GM03348 (cell line): ENCODE measurements around the gene MYBPC1.

Experiments
- DNase-seq: peaks from one replicate; pipeline ENCODE4 v3.0.0; 2012; ENCODE audit warnings: low spot score

Gene MYBPC1

DNA sequence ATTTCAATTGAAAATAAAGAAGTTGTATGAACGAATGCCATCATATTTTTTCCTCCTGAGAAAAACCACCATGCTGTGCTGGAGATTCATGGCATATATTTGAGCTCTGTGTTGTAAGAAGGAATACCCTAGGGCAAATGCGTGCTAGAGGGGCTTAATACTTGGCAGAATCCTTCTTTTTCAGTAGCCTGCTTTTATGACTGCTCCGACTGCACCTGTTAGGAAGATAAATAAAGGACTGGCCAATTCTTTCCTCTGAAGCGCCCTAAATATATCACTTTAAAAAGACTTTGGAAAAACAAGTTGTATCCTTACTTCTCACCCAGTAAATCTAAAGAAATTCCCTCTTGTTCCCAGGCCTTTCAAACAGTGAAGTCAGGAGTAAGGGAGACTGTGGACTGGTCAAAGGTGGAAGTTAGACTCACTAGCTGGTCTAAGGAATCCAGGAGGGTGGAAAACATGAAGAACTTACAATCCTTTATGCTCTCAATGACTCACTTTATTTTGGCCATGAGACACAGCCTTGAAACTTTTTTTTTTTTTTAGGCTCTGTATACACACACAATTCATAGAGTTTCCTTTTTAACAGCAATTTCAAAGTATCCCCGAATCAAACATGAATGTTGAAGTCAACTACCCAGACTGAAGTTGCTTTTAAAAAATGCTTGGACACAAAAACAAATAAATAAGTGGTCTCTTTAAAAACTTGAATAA is 5.2 kb downstream of the MYBPC1 start:
- DNase-seq, result no peak

GRCh38 chr12:101604132-101604531 is 9.4 kb downstream of the MYBPC1 start:
- no peak for DNase-seq

DNA sequence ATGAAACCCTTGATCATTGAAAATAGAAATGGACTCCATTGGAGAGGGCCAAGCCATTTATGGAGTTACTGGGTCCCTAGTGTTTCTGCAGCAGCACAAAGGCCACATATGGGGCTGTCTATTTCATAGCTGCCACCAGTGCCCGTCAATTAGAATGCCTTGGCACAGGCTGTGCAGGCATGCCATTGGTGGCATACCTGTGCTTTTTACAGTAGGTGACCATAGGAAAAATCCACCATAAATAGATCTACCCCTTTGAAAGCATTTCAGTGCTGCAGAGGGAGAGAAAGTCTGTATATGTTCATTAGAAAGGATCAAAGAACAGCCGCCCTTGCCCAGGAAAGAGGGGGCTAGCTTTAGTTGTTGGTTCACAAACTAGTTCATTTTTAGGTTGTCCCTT is 13.1 kb downstream of the MYBPC1 start:
- no peak for DNase-seq

GRCh38 chr12:101608301-101609133 is 13.7 kb downstream of the MYBPC1 start:
- no peak for DNase-seq

DNA sequence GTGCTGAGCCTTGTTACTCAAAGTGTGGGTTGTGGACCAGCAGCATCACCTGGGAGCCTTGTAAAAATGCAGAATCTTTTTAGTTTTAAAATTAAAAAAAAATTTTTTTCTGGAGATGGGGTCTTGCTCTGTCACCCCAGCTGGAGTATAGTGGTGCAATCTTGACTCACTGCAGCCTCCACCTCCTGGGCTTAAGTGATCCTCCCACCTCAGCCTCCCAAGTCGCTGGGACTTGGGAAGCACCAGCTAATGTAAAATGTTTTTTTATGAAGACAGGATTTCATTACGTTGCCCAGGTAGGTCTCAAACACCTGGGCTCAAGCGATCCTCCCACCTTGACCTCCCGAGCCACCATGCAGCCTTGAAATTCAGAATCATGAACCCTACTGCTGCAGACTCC is 14.4 kb downstream of the MYBPC1 start:
- DNase-seq, result no peak

DNA sequence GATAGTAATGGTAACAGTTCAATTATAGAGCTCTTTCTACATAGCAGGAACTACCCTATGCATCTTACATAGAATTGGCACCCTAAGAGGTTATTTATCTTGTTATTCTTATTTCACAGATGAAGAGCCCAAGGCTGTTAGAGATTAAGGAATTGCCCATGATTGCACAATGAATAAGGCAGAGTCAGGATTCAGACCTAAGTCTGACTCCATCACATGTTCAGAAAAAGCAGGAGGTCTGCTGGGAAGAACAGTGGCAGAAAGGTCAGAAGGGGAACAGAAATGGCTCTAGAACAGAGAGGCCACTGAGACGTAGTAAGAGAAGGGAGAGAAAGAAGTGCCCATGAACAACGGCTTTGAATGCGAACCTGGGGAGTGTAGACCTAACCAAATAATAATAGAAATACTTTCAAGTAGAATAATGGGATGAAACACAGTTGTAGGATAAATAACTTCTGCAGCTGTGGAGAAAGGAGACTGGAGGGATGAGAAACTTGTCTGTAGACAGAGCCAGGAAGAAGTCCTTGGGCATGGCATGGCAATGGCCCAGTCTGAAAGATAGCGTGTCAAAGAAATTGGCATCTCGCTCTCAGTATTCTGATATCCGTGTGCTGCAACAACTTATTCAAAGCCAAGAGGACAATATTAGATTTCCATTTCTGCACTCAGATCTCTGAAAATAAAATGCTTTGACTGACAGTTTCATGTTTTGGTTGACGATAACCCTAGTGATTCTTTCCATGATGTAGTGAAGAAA is 17.6 kb downstream of the MYBPC1 start:
- DNase-seq, result no peak

GRCh38 chr12:101616027-101616494 is 21.3 kb downstream of the MYBPC1 start:
- no peak for DNase-seq

DNA sequence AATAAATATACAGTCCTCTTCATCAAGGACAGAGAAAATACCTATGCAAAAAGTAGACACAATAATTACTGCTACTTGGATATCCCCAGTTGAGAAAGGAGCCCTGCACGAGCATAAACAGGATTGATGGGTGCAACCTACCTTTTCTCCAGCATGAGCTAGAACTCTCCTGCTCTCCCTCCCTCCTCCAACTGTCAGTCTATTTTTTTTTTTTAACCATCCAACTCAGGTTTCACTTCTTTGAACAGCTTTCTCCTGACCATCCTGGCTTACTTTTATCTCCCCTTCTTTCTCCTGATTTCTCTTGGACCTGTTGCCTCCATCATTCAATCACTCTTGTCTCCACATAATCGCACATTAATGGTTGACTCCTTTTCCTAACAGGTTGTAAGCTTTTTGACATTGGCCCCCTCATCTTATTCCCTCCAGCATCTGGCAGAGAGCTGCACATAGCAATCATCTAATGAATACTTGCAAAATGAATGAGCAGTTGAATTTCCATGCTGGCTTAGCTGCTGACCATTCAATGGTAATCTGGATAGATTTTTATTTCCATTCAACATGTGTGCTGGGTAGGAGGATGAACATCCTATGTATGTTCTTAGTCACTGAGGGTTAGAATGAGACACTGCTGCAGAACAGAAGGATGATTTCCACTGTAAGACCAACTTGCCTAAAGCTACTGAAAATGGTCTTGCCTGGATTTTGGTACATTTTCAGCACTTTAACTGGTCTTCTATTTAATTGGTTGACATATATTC is 24.4 kb downstream of the MYBPC1 start:
- no peak for DNase-seq

- DNase-seq, result no peak
These were observed 25.3 kb downstream of the MYBPC1 start for GRCh38 chr12:101619858-101620761.

- no peak for DNase-seq
These were observed 26.0 kb downstream of the MYBPC1 start for GRCh38 chr12:101620762-101621133.

DNA sequence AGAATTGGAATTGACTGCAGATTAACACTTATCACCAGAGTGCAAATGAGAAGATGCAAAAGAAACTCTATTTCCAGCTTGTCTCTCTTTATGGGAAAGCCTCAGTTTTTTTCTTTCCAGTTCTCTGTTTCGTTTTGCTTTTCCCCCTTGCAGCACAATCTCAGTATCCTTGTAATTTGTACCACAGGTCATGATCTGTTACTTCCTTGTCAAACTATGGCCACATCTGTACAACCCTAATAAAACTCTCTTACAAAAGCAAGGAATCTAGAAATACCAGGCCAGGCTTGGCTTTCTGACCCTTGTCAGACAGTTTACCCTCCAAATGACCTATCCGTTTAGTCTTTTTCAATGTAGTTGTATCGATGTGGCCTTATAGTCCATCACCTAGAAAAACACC is 33.9 kb downstream of the MYBPC1 start:
- no peak for DNase-seq

DNA sequence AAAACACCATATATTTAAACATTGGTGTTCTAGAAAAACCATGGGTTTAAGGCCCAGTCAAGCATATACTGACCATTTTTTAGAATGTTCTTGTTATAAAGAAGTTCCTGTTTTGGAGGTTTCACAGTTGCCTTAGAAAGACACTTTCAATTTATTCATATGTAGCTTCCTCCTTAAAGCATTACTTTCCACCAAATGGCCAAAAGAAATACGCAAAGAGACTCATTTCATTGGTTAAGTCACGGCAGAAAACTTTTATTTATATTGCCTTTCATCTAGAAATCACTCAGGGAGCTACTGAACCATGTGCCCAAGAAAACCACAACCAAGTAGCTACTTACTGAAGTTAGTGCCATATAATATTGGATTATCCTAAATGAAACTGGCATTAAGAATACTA is 40.0 kb downstream of the MYBPC1 start:
- no peak for DNase-seq

- DNase-seq, result no peak
These were observed 43.2 kb downstream of the MYBPC1 start for GRCh38 chr12:101637936-101638335.

DNA sequence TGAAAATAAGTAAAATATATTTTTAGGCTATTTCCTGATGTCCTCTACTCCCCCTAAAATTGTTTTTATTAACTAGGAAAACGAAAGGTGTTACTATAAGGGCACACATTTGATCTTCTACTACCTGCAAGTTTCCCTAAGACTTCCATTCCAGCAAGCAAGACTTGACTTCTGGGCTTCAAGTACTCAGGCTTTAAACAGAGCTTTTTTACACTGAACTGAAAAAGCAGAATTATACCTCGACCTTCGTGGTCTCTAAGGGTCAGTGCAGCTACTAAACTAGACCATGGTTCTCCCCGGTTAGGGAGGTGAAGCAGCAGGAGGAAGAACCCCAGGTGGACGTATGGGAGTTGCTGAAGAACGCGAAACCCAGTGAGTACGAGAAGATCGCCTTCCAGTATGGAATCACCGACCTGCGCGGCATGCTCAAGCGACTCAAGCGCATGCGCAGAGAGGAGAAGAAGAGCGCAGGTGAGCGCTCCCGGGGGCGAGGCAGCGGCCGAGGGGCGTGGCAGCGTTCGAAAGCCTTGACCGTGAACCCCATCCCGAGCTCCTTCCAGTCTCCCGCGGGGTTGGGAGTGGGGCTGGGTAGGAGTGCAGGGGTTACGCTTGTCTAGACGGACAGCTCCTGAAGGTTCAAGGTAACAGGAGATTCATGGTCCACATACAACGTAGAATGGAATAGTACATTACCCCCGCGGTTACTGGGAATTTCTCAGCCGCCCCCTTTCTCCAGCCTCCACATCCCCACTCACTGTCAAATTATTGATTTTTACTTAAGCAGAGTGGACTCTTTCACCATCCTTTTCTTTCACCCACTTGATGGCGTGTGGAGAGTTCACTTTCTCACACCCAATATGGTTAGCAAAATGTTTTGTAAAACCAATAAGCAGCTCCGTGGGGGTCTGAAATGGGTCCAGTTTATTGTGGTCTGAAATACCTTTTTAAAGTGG is 47.6 kb downstream of the MYBPC1 start:
- DNase-seq, result no peak

DNA sequence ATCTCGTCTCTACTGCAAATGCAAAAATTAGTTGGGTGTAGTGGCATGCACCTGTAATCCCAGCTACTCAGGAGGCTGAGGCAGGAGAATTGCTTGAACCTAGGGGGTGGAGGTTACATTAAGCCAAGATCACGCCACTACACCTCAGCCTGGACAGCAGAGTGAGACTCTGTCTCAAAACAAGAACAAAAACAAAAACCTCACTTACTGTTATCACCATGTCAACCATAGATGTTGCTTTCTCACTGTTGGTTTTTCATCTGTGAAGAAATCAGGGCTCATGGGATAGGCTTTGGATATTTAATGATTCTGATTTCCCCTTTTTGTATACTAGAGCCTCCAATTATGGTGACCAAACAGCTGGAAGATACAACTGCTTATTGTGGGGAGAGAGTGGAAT is 52.9 kb downstream of the MYBPC1 start:
- DNase-seq, result no peak

- no peak for DNase-seq
These were observed 53.4 kb downstream of the MYBPC1 start for GRCh38 chr12:101648195-101648594.

GRCh38 chr12:101650346-101651117 is 55.8 kb downstream of the MYBPC1 start:
- no peak for DNase-seq

- DNase-seq, result no peak
These were observed 58.3 kb downstream of the MYBPC1 start for GRCh38 chr12:101653030-101653429.

- no peak for DNase-seq
These were observed 58.7 kb downstream of the MYBPC1 start for GRCh38 chr12:101653503-101653902.
